Lung (tissue), 12 donors: ENCODE results near the gene C1orf53. TPM values are rescaled to one million over a fixed set of nuclear protein-coding genes. Genes with fewer than 3 reads are reported as not detected.

Source experiments
- ATAC-seq: fragments of 200-7000 bp; cut with Tn5 transposase; one replicate; pipeline ENCODE4 v1.9.1; 2020; ENCODE audit warnings: moderate number of reproducible peaks; ENCODE audit not compliant: insufficient read depth, low FRiP score
- DNase-seq, 3 donors: peaks; one replicate each; pipeline ENCODE4 v3.0.0-alpha.2; 2013 to 2017
- H3K27ac ChIP-seq, 2 donors: one replicate each; pipeline ENCODE4 v1.5.1; 2013; ENCODE audit warnings: mild to moderate bottlenecking in 2 of 2, moderate library complexity in 2 of 2, control low read depth in 1 of 2, inconsistent platforms in 1 of 2, low read depth in 1 of 2, low read length in 1 of 2
- H3K27me3 ChIP-seq, 3 donors: one replicate each; pipeline ENCODE4 v1.5.1; 2013; ENCODE audit warnings: low read length in 2 of 3; ENCODE audit not compliant: control insufficient read depth in 3 of 3, insufficient read depth in 3 of 3
- H3K36me3 ChIP-seq, 4 donors: one replicate each; pipeline ENCODE4 v1.5.1; 2013; ENCODE audit warnings: low read length in 4 of 4, mild to moderate bottlenecking in 1 of 4, moderate library complexity in 1 of 4; ENCODE audit not compliant: control insufficient read depth in 4 of 4, insufficient read depth in 4 of 4
- H3K4me1 ChIP-seq, 5 donors: one replicate each; pipeline ENCODE4 v1.5.1; 2013; ENCODE audit warnings: low read length in 5 of 5, mild to moderate bottlenecking in 2 of 5, moderate library complexity in 1 of 5; ENCODE audit not compliant: control insufficient read depth in 5 of 5, insufficient read depth in 5 of 5
- H3K4me3 ChIP-seq: one replicate; pipeline ENCODE4 v1.5.1; 2013; ENCODE audit warnings: mild to moderate bottlenecking, control low read depth, moderate library complexity
- H3K9ac ChIP-seq, 2 donors: one replicate each; pipeline ENCODE4 v1.5.1; 2013; ENCODE audit warnings: low read length in 2 of 2, control low read depth in 1 of 2; ENCODE audit not compliant: insufficient read depth in 1 of 2
- H3K9me3 ChIP-seq, 4 donors: one replicate each; pipeline ENCODE4 v1.5.1; 2013; ENCODE audit warnings: low read length in 3 of 4, mild to moderate bottlenecking in 1 of 4, moderate library complexity in 1 of 4; ENCODE audit not compliant: control insufficient read depth in 4 of 4, insufficient read depth in 3 of 4
- CTCF ChIP-seq: IDR thresholded peaks from 2 replicates; pipeline ENCODE4 v1.5.1; 2012; ENCODE audit warnings: mild to moderate bottlenecking; ENCODE audit errors: control extremely low read depth, extremely low read depth
- WGBS, 2 donors: extraction: QIAGEN DNeasy Blood & Tissue Kit; methylation state at CpG; one replicate each; pipeline ENCODE4 v1.1.7; 2013; 5-methylcytosine and 5-hydroxymethylcytosine counted together
- polyA plus RNA-seq, 2 donors: library from polyadenylated mRNA; stranded (reverse); fragments of 200-250 nt; gene quantifications; one replicate each; pipeline ENCODE4 v1.2.1, GENCODE V29; 2013
- total RNA-seq, 2 donors: library from RNA; depleted of rRNA in 1 of 2; stranded (reverse); fragments of >200 nt in 1 of 2; gene quantifications; one replicate each; pipeline ENCODE4 v1.2.1, GENCODE V29; 2014 to 2021
- donor health status: control.
- donor health status: control.
- donor health status: Bipolar disorder and iron deficiency.
- donor health status: healthy.
- donor health status: DM: yes; HTN: yes; CAD: no.

The C1orf53 gene
- total and polyA plus RNA-seq, 4 donors: 3.6 to 23.7 (median 7.4) TPM

DNA sequence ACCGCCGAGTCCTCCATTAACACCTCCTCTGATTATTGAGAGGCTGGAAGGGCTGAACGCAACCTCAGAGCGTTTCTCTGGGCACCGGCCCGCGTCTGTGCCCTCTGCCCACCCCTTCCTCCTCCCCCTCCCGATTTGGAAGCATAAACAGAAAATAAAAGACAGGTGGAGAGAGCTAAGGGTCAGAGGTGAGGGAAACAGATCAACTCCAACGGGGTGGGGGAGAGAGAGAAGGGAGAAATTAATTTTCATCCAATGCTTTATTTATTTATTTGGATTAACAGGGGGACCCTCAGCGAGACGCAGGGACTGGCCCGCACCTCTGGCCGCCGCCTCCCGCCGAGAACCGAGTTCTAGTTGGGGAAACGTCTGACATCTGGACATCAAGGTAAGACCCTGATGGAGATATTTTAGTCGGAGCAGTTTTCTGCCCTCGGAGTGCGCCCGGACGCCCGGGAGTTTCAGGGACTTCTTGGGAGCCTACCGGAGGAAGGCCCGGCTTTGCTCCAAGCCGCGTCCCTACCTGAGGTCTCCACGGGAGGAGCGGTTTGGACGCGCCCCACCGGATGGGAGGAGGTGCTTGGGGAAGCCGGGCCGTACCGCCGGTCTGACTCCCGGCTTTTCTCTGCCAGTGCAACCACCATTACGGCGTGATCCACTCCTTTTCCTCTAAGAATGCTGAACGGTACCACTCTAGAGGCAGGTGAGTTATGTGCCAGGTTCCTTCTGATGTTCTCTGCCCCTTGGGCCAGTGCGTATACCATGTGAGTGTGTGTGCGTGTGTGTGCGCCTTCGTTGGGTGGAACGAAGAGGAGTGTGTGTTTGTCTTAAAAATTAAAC is 9.6 kb downstream of the C1orf53 start:
- no peak overlapping the region for H3K27ac ChIP-seq
- H3K27me3 ChIP-seq: peaks cover 3 to 100% (median 98%) of the 10 kb centered on the region in 3 donors
- DNase-seq (peak in 1 of 3 donors; percentile 41), ATAC-seq (no peak)
- no peak overlapping the region for H3K9ac ChIP-seq
- TF ChIP-seq CTCF: no peak
- H3K4me3 ChIP-seq: no peak overlapping the region
- peaks cover 0 to 46% (median 18%) of the 10 kb centered on the region in 5 donors for H3K4me1 ChIP-seq
- no peaks in the 10 kb centered on the region for H3K36me3 ChIP-seq
- WGBS, 2 donors: 2% methylated on average over 45 to 46 of the region's 46 CpGs
- no peaks in the 10 kb centered on the region for H3K9me3 ChIP-seq

DNA sequence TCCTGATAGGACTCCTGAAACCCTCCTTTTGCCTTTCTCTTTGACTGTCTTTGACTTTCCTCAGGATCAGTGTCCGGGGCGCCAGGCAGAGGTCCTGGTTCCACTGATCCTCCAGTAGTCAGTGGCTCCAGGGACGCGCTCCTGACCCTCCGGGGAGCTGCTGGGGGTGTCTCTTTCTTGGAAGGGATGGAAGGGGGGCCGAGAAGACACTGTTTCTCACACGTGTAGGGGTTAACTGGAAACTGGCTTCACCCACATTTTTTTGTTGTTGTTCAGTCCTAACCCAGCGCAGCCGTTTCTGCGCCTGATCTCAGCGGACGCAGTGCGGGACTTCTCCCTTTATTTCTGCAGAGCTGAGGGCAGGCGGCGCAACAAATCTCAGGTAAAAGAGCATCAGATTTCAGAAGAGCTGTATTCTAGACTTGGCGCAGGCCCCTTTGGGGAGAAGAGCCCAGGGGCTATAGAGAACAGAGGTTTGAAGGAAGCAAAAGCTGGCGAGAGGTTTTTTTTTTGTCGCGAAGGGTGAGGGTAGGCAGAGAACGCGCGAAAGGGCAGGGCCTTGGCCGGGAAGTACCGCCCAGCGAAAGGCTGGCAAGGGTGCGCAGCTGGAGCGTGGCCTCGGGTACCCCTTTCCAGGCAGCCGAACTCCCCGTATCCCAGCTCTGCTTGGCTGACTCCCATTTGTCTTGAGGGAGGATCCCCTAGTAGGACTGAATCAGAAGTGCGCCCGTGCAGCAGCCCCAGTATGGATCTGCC is 10.5 kb downstream of the C1orf53 start:
- H3K27ac ChIP-seq: no peak overlapping the region
- TF ChIP-seq CTCF: no peak
- DNase-seq (peak in 1 of 3 donors; percentile 36), ATAC-seq (no peak)
- H3K27me3 ChIP-seq: peaks cover 0 to 100% (median 98%) of the 10 kb centered on the region in 3 donors
- H3K9ac ChIP-seq: no peak overlapping the region
- H3K36me3 ChIP-seq: no peaks in the 10 kb centered on the region
- H3K4me1 ChIP-seq: peaks cover 0 to 55% (median 18%) of the 10 kb centered on the region in 5 donors
- 2 to 6% methylated on average over 32 of the region's 32 CpGs for WGBS, 2 donors
- peaks cover 0 to 3% (median 0%) of the 10 kb centered on the region in 4 donors for H3K9me3 ChIP-seq
- H3K4me3 ChIP-seq: no peak overlapping the region

DNA sequence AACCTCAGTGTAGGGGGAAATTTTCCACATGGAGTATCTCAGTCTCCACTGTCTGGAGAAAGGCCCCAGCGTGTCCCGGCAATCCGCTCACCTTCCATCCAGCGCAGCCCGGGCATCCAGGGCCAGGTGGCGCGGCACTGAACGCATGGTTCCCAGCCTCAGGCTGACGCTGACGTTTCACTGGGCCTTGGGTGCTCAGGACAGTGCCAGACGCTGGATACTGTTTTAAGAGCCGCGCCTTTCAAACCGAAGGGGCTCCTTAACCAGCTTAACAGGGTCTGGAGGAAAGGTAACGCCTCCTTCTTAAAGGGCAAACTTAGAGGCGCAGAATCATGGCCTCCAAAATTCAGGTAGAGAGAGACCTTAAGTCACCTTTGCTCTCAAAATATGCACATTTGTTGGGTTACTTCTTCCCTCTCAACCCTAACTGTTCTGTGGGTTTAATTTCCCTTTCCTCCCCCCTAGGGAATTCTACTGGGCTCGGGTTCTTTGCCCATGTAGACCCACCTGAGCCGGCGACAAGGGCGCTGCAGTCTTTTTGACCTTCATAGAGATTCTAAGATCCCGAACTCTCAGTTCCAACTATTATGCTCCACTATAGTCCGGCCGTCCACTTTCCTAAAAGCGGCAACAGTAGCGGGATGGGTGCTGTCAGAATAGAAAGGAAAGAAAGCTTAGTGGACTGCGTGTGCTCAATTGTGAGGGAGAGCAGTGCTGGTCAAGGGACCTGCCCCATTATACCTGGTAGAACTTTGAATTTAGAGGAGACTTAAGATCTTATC is 11.3 kb downstream of the C1orf53 start:
- no peak for TF ChIP-seq CTCF
- 14 to 21% methylated on average over 26 of the region's 26 CpGs for WGBS, 2 donors
- no peak for ATAC-seq

More for the DNA sequence above, 11.3 kb downstream of the C1orf53 start:
- H3K9ac ChIP-seq: no peak overlapping the region
- DNase-seq: peak in 1 of 3 donors; percentile 10
- H3K27me3 ChIP-seq: peaks cover 0 to 100% (median 98%) of the 10 kb centered on the region in 3 donors
- no peaks in the 10 kb centered on the region for H3K36me3 ChIP-seq
- no peak overlapping the region for H3K4me3 ChIP-seq
- H3K4me1 ChIP-seq: peaks cover 0 to 57% (median 18%) of the 10 kb centered on the region in 5 donors
- no peak overlapping the region for H3K27ac ChIP-seq
- H3K9me3 ChIP-seq: peaks cover 0 to 3% (median 0%) of the 10 kb centered on the region in 4 donors
